Epithelial cell of esophagus (primary cell): Measurements from ENCODE around the gene PTBP1.
"Not testable (repeated sequence)": the region's sequence is repeated elsewhere in the genome, so short reads cannot be mapped to it uniquely, and the experiment has no call there.

ENCODE experiments used
- DNase-seq: peaks from one replicate; pipeline ENCODE4 v3.0.0; 2010; ENCODE audit warnings: low read depth
- H3K4me3 ChIP-seq: 2 replicates; pipeline ENCODE4 v1.5.1; 2011; ENCODE audit warnings: mild to moderate bottlenecking, low read length, control low read depth
- TF ChIP-seq, protein P1 (sequence below): IDR thresholded peaks from 2 replicates; pipeline ENCODE4 v1.5.1; 2011; ENCODE audit warnings: low read depth, mild to moderate bottlenecking, low read length, control low read depth, inconsistent platforms; ENCODE audit not compliant: insufficient read depth; ENCODE audit errors: missing control alignments

Gene PTBP1

GRCh38 chr19:843180-843835 is 46.1 kb downstream of the PTBP1 start:
- no peak overlapping the region for H3K4me3 ChIP-seq
- peak; percentile 28 for DNase-seq

GRCh38 chr19:843836-844545 is 46.7 kb downstream of the PTBP1 start:
- DNase-seq, result no peak
- H3K4me3 ChIP-seq, result no peak overlapping the region
- TF ChIP-seq, protein P1, sequence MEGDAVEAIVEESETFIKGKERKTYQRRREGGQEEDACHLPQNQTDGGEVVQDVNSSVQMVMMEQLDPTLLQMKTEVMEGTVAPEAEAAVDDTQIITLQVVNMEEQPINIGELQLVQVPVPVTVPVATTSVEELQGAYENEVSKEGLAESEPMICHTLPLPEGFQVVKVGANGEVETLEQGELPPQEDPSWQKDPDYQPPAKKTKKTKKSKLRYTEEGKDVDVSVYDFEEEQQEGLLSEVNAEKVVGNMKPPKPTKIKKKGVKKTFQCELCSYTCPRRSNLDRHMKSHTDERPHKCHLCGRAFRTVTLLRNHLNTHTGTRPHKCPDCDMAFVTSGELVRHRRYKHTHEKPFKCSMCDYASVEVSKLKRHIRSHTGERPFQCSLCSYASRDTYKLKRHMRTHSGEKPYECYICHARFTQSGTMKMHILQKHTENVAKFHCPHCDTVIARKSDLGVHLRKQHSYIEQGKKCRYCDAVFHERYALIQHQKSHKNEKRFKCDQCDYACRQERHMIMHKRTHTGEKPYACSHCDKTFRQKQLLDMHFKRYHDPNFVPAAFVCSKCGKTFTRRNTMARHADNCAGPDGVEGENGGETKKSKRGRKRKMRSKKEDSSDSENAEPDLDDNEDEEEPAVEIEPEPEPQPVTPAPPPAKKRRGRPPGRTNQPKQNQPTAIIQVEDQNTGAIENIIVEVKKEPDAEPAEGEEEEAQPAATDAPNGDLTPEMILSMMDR, result no peak

More at GRCh38 chr19:843180-843835, 46.1 kb downstream of the PTBP1 start:
- TF ChIP-seq, protein P1, result peak; percentile 9

GRCh38 chr19:844546-844971 is 47.3 kb downstream of the PTBP1 start:
- H3K4me3 ChIP-seq, result no peak overlapping the region
- DNase-seq, result peak; percentile 20
- TF ChIP-seq, protein P1, result no peak

DNA sequence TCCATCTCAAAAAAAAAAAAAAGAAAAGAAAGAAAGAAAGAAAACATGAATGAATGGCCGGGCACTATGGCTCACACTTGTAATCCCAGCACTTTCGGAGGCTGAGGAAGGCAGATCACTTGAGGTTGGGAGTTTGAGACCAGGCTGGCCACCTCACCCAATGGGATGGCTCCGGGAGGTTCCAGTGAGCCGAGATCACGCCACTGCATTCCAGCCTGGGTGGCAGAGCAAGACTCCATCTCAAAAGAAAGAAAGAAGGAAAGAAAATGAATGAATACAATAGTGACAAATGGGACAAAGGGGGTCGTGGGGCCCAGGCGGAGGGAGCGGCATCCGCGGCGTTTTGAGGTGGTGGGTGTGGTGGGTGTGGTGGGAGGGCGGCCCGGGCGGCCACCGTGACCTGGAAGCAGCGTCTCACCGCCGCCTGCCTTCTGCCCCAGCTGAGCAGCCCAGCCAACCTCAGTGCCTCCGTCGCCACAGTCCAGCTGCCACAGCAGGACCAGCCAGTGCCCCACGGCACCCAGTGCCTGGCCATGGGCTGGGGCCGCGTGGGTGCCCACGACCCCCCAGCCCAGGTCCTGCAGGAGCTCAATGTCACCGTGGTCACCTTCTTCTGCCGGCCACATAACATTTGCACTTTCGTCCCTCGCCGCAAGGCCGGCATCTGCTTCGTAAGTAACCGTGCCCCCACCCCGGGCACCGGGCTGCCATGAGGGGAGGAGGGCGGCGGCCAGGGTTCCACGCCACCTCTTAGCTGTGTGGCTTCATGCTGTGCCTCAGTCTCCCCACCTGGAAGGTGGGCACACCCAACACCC is 48.7 kb downstream of the PTBP1 start:
- H3K4me3 ChIP-seq, result no peak overlapping the region
- TF ChIP-seq, protein P1, result no peak
- no peak for DNase-seq

GRCh38 chr19:848386-848921 is 51.2 kb downstream of the PTBP1 start:
- H3K4me3 ChIP-seq, result no peak overlapping the region
- DNase-seq, result no peak
- TF ChIP-seq, protein P1, result no peak

DNA sequence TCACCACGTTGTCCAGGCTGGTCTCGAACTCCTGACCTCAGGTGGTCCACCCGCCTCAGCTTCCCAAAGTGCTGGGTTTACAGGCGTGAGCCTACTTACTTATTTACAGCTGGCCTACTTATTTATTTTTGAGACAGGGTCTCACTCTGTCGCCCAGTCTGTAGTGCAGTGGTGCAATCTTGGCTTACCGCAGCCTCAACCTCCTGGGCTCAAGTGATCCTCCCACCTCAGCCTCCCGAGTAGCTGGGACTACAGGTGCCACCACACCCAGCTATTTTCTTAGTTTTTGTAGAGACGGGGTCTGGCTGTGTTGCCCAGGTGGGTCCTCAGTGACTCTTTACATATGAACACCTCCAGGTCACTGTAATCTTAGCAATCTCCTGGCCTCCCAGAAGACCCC is 51.9 kb downstream of the PTBP1 start:
- DNase-seq, H3K4me3 ChIP-seq: not testable (repeated sequence)
